NCI-H345 (cell line): ENCODE measurements around the gene SYNJ1.
"Not testable (repeated sequence)": the region's sequence is repeated elsewhere in the genome, so short reads cannot be mapped to it uniquely, and the experiment has no call there.

Experiments used
- DNase-seq: peaks from one replicate; lab custom pipeline; 2025; lab: John Stamatoyannopoulos, UW

Gene SYNJ1

DNA sequence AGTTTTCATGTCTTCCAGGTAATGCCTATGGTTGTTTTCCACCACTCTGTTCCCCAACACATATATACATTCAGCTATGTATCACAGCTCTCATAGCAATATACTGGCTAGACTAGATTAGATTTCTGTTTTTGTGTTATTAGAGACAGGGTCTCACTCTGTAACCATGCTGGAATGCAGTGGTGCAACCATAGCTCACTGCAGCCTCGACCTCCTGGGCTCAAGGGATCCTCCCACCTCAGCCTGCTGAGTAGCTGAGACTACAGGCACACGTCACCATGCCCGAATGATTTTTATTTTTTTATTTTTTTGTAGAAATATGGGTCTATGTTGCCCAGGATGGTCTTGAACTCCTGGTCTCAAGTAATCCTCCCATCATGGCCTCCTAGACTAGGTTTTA, 37.7 kb downstream of the SYNJ1 start:
- DNase-seq, result no peak

DNA sequence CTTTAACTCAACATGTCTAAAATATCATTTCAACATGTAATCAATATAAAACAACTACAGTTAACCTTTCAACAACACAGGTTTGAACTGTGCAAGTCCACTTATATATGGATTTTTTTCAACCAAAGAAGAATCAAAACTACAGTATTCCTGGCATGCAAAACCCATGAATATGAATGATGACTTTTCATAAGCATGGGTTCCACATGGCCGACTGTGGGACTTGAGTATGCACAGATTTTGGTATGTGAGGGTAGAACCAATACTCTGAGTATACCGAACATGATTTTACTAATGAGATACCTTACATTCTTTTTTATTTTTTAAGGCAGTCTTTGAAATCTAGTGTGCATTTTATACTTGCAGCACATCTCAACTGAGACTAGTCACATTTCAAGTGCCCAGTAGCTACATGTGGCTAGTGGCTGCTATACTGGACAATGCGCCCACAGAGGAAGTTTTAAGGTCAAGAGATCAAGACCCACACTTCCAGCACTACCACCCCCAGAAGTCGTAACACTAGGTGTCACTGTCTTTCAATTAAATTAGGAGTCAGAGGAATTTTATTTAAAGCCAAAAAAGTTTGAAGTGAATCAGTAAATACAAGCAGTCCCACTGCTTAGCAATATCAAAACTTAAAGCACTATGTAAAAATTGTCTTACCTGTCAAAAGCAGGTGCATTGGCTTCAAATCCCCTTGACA, 40.0 kb downstream of the SYNJ1 start:
- DNase-seq, result no peak

DNA sequence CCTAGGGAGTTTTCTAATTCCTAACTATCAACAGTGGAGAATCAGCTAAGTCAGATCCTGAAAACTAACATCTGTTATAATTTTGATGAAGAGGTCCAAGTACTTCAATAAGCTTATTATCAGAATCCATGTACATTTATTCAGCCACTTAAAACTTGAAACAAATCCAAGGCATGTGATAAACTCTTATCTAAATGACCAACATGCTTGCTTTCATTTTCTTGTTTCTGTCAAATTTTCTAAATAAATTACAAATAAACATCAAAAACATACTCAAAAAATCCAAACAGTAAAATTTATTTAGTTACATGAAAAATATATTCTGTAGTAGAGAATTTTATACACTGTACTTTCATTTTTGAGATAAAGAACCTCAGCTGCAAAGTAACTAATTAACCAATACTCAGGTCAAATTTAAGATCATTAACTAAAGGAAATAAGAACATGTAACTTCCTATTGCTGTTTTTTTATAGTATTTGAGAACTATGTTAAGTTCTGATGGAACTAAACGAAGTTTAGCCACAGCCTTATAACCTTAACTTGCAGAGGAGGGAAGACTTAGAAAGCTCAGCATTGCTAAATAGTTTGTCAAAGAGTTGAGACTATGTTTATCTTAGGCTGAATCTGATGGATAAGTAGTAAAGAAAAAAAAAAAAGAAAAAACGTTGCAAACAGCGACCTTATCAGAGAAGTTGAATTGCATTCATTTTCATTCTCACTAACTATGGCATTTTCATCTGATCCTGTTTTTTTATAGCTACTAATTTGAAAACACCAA, 44.9 kb downstream of the SYNJ1 start:
- DNase-seq, result no peak

DNA sequence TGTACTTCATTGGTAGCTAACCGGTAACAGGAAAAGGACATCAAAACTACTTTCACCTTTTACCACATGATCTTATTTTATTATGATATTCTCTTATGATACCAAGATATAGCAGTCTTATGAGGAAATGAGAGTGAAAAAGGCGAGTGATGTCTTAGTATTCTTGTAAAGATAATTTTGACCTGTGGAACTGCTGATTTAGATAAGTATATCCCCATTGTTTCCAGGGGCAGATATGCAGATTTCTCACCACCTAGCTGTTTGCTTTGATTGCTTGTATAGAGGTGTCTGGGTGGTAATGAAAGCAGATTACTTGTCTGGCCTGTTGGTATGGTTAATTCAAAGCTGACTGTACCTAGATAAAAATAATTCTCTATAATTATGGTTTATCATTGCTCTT, 53.1 kb downstream of the SYNJ1 start:
- DNase-seq, result no peak

DNA sequence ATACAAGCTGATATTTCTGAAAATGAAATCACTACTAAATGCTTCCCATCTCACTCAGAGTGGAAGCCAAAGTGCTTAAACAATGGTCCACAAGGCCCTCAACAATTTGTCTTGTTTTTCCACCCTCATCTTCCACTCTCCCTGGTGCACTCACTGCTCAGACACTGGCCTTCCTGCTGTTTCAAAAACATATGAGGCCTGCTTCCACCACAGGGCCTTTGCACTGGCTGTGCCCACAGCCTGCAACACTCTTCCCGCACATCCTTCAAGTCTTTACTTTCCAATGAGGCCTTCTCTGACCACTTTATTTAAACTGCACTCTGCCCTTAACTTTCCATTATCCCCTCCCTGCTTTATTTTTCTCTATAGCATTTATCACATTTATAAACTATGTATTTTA, 53.8 kb downstream of the SYNJ1 start:
- no peak for DNase-seq

DNA sequence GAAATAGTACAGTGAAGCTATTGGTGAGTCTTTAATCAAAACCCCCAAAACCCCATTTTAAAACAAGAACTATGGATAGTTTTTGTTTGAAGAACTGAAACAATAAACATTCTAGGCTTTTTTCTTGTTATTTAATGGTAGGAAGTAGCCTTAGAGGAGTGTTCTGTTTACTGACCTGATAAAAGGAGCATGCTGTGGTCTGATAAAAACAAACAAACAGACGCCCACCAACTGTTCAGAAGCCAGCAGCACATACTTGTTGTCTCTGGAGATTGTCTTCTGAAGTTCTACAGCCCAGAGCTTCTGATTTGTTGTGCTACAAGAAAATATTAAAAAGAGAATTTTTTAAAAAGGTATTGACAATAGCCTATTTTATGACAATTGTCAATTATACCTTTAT, 61.6 kb downstream of the SYNJ1 start:
- DNase-seq, result no peak

DNA sequence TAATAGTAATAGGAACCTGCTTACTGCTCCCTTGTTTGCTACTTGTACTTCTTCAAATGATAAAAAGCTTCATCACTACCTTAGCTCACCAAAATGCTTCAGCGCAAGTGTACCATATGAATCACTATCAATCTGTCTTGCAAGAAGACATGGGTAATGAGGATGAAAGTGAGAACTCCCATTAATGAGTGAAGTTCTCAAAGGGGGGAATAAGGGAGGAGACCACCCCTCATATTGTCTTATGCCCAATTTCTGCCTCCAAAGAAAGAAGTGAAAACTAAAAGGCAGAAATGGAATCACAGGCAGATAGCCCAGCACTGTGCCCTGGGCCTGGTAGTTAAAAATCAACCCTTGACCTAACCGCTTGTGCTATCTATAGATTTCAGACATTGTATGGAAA, 63.7 kb downstream of the SYNJ1 start:
- not testable (repeated sequence) for DNase-seq

DNA sequence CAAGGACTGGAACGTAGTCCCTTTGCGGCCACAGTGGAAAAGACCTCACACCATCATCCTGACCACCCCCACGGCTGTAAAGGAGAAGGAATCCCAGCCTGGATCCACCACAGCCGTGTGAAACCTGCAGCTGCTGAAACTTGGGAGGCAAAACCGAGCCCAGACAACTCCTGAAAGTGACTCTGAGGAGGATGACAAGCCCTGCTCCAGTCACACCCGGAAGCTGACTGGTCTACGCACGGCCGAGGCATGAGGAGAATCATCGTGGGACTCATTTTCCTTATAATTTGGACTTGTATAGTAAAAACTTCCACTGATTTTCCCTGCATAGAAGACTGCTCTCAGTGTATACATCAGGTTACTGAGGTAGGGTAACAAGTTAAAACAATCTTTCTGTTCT, 65.8 kb downstream of the SYNJ1 start:
- not testable (repeated sequence) for DNase-seq

DNA sequence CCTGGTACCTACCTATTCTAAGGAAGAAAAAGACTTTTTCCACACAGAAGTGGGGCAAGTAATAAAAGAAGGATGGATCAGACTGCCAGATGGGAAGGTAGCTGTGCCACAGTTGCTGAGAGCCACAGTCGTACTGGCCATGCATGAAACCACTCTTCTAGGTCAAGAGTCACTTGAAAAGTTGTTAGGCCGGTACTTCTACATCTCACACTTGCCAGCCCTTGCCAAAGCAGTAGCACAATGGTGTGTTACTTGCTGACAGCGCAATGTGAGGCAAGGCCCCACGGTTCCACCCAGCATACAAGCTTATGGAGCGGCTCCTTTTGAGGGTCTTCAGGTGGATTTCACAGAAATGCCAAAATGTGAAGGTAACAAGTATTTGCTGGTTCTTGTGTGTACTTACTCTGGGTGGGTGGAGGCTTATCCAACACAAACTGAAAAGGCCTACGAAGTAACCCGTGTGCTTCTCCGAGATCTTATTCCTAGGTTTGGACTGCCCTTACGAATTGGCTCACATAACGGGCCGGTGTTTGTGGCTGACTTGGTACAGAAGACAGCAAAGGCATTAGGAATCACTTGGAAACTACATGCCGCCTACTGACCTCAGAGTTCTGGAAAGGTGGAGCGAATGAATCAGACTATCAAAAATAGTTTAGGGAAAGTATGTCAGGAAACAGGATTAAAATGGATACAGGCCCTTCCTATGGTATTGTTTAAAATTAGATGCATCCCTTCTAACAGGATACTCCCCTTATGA, 66.6 kb downstream of the SYNJ1 start:
- not testable (repeated sequence) for DNase-seq

DNA sequence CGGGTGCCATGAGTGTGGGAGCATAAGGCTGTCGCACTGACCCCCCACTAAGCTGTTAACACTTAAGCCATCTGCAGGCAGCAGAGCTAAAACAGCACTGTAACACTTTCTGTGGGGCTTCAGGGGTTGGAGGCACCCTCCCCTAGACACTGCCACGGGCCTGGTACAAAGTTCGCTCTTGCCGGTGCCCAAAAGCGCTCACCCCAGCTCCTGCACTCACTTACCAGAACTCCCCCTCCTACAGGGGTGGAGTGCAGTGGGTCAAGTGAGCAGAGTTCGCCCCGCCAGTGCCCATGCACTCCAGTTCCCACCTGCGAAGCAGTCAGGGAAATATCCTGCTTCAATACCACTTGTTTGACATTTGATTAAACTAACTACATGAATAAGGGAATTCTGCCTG, 69.3 kb downstream of the SYNJ1 start:
- DNase-seq, result no peak

DNA sequence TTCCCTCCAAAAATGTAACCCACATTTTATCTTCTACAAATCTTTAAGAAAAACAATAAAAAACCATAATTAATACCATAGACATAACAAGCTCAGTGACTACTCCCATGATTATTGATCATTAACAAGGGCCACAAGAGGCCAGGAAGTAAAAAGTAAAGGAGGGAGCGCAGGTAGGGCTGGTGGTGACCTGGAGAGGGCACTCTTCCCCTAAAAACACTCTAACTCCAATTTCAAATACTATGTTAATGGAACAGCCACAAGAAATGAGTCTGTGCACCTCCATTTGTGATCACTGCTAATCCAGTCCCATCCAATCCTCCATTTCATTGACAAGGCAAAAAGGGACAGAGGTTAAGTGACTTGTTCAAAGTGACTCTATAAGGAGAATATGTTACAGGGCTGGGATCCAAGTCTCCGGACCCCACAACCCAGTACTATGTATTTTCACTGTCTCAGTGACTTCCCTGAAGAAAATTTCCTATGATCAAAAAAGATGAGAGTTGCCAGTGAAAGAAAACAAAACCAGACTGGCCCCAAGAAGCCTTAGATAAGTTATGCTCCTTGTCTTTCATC, 74.4 kb downstream of the SYNJ1 start:
- no peak for DNase-seq

DNA sequence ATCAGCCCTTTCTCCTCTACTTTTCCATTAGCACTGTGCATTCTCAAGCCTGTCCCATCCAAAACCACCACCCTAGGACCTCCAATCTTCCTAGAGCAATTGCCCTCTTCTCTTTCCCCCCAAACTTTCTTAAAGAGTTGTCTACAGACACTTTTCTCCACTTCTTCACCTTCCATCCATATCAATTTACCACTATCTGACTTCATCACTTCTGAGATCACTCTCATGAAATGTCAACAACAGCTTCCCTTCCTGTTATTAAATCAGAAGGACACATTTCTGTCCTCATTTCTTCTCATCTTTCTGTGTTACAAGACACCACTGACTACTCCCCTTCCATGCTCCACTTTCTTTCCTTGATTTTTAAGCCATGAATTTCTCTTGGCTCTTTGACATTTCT, 79.6 kb downstream of the SYNJ1 start:
- no peak for DNase-seq

DNA sequence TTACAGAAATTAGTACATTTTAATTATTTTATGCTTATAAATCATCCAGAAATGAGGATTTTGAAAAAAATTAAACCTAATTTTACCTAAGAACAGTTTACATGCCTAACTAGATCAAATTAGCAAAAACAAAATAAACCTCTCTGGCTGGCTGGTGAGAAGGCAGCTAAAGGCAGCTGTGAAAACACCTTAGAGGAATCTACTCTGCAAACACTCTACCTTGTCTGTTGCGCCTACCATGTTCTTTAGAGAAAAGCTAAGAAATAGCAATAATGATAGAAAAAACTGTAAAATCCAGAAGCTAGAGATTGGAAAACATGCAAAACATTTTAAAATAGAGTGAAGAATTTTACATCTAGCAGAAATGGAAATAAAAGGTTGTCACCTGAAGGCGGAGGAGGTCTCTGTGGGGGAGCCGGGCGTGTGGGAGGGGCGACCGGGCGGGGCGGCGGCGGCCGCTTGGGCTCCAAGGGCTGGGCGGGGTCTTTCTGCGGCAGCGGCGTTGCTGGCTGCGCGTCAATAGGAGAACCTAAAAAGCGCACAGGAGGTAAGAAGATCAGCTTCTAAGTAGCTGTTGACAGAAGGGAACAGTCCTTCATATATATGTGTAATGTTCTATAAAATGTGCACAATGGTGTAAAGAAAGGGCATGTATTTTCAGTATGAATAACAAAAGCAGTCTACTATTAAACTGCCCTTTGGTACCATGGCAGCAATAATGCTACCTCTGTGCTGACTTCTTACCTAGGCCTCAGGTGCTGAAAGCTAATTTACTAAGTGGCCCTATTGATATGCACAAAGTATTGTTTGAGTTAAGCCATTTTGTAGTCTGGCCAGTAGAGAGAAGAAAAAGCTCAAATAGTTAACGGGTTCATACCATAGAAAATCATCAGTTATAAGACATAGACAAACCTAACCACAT, 82.3 kb downstream of the SYNJ1 start:
- DNase-seq, result no peak

DNA sequence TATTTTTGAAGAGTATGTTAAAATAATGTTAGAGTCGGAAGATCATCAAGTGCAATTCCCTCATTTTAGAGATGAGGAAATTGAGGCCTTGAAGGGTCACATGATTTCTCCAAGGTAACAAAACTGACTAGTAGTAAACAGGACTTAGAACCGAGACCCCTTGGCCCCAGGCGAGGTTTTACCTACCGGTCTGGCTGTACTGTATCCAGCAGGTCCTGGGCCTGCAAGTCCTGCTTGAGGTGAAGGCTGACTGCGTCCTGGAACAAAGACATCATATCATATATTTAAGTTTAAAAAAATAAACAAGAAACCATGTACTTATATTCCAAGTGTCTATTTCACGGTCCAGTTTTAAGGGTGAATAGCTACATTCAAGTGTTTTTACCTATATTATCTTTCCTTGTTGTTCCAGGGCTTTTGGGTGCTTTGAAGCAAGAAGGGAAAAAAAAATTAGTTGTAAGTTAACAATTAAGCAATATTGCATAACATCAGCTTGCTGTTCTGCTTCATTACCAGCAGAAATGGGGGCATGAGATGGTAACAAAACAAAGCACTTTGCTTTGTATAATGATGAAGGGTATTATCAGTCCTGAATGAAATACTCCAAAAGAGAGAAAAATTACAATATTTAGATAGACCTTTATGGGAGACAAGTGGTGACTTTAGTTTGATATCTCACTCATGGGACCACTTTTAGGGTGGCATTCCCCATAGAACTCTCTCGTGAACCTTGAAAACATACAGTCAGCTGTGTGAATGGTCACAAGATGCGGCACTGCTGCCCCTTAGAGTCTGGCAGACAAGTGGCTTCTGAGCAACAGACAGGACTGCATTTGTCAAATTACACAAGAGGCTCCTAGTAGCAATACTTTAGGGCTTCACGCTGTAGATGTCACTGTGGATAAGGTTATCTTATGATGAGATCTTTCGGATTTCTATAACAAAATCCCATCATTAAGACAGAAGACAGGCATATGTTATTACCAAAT, 85.8 kb downstream of the SYNJ1 start:
- DNase-seq, result no peak

DNA sequence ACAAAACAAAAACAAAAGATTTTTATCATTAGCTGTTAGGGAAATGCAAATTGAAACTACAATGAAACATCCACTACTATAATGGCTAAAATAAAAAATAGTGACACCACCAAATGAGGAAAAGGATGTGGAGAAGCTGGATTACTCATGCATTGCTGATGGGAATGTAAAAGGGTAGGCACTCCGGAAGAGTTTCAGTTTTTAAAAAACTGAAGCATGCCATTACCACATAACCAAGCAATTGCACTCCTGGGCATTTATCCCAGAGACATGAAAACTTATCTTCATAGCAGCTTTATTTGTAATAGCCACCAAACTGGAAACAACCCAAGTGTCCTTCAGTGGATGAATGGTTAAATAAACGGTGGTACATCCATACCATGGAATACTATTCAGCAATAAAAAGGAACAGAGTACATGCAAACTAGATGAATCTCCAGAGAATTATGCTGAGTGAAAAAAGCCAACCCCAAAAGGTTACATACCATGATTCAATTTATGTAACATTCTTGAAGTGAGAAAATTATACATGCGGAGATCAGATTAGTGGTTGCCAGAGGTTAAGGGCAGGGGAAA, 101.1 kb downstream of the SYNJ1 start:
- DNase-seq, result no peak

DNA sequence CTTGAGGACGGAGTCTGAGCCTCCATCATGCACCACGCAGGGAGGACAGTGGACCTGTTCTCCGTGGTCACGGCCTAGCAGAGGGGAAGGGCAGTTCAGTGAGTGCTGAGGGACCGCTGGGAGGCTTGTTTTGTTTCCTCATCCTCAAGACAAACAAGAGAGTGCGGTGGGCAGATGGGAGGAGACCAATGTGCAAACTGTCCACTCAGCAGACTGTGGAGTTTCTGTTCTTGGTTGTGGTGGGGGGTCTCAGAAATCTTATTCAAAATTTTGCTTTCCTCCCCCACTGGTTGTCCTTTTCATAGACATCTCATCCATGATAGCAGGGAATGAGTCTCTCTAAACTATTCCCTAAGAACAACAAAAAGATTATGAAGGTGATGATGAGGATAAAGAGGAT, 109.6 kb downstream of the SYNJ1 start:
- not testable (repeated sequence) for DNase-seq

DNA sequence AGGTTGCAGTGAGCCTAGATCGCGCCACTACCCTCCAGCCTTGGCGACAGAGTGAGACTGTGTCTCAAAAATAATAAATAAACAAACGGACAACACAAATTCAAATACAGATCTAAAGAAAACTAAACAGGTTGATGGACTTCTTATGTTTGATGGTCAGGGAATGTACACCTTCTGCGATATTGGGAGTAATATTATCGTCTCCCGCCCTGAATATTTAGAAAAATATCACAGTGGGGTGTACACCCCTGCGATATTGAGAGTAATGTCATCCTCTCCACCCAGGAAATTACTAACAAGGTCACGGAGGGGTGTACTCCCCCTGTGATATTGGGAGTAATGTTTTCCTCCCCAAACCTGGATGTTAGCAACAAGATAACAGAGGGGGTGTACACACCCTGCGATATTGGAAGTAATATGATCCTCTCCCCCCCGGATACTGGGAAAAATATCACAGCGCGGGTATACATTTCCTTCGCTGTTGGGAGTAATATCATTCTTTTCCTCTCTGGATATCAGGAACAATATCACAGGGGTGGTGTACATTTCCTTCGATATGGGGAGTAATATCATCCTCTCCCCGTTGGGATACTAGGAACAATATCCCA, 114.3 kb downstream of the SYNJ1 start:
- DNase-seq, result no peak

DNA sequence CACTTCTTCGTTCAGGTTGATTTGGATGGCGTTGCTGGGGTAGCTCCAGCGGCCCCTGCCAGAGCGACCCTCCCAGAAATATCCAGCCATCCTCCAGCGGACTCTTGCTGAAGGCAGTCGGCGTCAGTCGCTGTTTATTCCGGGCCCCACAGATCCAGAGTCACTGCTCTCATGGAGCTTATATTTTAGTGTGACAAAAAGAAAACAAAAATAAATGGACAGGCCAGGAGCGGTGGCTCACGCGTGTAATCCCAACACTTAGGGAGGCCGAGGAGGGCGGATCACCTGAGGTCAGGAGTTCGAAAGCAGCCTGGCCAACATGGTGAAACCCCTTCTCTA, 114.8 kb downstream of the SYNJ1 start:
- DNase-seq, result no peak
